Right forelimb (tissue), 1 donor: ENCODE data around the gene LY6G5C.

Experiments
- DNase-seq: peaks from one replicate; pipeline ENCODE4 v3.0.0-alpha.2; 2018

LY6G5C gene

DNA sequence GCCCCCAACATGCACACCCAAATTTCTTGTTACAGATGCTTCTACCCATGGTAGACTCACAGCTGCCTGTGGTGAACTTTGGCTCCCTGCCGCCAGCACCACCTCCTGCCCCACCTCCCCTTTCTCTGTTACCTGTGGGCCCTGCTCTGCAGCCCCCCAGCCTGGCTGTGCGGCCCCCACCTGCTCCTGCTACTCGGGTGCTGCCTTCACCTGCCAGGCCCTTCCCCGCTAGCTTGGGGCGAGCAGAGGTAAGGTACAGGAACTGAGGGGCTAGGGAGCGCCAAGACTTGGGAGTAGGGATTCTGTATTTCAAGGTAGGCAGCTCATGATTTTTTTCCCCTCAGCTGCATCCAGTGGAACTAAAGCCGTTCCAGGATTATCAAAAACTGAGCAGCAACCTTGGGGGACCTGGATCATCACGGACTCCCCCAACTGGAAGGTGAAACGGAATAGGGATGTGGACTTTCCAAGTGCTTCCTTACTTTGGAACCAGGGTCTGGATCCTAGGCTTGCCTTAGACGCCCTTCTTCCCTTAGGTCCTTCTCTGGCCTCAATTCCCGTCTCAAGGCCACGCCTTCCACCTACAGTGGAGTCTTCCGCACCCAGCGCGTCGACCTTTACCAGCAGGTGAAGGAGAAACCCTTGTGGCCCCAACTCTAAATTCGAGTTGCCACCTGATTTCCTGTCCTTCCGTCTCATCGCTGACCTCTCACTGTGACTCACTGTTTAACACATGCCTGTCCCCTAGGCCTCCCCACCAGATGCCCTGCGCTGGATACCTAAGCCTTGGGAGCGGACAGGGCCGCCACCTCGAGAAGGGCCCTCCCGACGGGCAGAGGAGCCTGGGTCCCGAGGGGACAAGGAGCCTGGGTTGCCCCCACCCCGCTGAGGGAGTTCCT, 43.9 kb downstream of the LY6G5C start:
- DNase-seq = no peak

DNA sequence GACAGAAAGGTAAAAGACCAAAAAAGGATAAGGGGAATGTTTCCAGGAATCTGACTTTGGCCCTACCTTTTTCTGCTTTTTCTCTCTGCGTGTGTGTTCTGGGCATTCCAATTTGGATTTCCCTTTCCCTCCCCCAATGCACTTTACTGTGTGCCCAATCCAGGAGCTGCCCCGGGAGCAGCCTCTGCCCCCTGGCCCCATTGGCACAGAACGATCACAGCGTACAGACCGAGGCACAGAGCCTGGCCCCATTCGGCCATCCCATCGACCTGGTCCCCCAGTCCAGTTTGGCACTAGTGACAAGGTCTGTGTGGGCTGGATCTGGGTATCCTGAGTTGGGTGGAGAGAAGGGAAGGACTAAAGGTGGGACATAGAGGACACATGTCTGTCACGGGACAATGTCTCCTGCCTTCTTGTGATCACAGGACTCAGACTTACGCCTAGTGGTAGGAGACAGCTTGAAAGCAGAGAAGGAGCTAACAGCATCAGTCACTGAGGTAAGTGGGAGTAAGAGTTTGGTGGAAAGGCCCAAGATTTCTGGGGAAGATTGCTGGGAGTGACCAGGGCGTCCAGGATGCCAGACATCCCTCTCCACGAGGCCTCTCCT, 45.8 kb downstream of the LY6G5C start:
- no peak for DNase-seq

DNA sequence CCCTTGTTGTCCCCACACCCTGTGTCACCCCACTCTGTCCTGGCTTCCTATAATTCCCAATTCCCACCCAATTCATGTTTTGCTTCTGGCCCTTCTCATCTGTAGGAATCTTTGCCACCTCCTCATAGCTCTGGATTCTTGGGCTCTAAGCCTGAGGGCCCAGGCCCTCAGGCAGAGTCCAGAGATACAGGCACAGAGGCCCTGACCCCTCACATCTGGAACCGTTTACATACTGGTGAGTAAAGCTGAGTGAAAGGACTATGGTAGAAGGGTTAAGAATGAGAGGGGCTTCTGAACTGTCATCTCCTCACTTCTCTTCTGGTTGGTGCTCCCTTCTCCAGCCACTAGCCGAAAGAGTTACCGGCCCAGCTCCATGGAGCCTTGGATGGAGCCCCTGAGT, 46.7 kb downstream of the LY6G5C start:
- no peak for DNase-seq

DNA sequence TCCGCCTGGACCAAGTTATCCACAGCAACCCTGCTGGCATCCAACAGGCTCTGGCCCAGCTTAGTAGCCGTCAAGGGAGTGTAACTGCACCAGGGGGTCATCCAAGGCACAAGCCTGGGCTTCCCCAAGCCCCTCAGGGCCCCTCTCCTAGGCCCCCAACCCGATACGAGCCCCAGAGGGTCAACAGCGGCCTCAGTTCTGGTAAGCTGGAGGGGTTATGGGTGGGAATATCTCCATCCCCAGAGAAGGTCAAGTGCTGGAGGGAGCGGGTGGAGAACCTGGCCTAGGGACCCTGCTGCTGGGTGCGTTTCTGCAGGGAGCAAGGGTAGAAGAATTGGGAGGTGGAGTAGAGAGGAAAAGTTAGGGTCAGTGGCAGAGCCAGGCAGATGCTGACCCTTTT, 47.4 kb downstream of the LY6G5C start:
- DNase-seq = no peak

DNA sequence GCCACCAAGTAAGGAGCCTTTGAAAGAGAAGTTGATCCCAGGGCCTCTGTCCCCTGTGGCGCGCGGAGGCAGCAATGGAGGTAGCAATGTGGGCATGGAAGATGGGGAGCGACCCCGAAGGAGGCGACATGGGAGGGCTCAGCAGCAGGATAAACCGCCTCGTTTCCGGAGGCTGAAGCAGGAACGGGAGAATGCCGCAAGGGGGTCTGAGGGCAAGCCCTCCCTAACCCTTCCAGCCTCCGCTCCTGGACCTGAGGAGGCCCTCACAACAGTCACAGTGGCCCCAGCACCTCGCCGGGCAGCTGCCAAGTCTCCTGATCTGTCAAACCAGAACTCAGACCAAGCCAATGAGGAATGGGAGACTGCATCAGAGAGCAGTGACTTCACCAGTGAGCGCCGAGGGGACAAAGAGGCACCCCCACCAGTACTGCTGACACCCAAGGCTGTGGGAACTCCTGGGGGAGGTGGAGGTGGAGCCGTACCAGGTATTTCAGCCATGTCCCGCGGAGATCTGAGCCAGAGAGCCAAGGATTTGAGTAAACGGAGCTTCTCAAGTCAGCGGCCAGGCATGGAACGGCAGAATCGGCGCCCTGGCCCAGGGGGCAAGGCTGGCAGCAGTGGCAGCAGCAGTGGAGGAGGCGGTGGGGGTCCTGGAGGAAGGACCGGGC, 48.5 kb downstream of the LY6G5C start:
- DNase-seq = no peak

DNA sequence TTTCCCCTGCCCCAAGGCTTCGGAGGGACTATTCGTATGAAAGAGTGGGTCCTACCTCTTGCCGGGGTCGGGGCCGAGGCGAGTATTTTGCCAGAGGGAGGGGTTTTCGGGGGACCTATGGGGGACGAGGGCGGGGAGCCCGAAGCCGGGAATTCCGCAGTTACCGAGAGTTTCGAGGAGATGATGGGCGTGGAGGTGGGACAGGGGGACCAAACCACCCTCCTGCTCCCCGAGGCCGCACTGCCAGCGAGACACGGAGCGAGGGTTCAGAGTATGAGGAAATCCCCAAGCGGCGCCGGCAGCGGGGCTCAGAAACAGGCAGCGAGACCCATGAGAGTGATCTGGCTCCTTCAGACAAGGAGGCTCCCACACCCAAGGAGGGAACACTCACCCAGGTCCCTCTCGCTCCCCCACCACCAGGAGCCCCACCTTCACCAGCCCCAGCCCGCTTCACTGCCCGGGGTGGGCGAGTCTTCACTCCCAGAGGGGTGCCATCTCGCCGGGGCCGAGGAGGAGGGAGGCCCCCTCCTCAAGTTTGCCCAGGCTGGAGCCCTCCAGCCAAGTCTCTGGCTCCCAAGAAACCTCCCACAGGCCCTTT, 49.1 kb downstream of the LY6G5C start:
- no peak for DNase-seq

DNA sequence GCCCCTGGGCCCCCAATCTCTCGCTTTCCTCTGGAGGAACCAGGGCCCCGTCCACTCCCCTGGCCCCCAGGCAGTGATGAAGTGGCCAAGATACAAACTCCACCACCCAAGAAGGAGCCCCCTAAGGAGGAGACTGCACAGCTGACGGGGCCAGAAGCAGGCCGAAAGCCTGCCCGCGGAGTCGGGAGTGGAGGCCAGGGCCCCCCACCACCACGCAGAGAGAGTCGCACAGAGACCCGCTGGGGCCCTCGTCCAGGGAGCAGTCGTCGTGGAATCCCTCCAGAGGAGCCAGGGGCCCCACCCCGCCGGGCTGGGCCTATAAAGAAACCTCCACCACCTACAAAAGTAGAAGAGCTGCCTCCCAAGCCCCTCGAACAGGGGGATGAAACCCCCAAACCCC, 49.7 kb downstream of the LY6G5C start:
- no peak for DNase-seq

DNA sequence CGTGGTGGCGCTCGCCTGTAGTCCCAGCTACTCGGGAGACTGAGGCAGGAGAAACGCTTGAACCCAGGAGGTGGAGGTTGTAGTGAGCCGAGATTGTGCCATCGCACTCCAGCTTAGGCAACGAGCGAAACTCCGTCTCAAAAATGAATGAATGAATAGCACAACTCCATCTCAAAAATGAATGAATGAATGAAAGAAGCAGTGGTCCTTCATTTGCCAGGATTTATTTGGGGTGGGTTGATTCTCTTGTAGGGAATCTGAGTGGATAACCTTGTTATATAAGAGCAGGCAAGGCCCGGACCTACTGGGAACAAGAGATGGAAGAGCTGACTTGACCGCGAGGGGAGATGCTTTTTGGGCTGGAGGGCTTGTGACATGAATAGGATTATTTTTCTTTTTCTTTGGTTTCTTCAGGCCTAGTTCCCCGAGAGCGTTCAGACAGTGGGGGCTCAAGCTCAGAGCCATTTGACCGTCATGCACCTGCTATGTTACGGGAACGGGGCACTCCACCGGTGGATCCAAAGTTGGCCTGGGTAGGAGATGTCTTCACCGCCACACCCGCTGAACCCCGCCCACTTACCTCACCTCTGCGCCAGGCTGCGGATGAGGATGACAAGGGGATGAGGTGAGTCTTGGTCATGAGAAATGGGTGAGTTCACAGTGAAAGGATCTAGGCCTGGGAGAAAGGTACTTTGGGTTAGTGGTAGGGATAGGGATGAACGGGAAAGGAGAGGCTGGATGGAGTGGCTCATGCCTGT, 50.5 kb downstream of the LY6G5C start:
- no peak for DNase-seq

DNA sequence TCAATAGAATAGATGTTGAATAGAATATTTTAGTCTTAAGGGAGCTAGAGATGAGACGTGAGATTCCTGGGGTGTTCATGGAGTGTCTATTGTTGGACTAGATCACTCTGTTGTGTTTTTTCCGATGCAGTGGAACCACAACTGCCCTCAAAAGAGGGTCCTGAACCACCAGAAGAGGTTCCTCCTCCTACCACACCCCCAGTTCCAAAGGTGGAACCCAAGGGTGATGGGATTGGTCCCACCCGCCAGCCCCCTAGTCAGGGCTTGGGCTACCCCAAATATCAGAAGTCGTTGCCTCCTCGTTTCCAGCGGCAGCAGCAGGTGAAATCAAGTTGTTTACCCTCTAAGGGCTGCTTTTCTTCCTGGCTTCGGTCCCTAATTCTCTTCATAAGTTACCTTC, 51.9 kb downstream of the LY6G5C start:
- no peak for DNase-seq

DNA sequence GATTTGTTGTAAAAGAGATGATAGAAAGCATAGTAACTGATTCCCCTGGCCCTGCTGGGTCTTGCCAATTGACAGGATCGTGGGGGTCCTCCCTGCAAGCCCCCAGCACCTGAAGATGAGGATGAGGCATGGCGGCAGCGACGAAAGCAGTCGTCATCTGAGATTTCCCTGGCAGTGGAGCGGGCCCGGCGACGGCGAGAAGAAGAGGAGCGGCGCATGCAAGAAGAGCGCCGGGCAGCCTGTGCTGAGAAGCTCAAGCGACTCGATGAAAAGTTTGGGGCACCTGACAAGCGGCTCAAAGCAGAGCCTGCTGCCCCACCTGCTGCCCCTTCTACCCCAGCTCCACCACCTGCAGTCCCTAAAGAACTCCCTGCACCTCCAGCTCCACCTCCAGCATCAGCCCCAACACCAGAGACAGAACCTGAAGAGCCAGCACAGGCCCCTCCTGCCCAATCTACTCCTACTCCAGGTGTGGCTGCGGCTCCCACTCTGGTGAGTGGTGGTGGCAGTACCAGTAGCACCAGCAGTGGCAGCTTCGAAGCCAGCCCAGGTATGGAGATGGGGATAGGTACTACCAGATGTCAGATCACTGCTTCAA, 53.1 kb downstream of the LY6G5C start:
- DNase-seq = no peak

DNA sequence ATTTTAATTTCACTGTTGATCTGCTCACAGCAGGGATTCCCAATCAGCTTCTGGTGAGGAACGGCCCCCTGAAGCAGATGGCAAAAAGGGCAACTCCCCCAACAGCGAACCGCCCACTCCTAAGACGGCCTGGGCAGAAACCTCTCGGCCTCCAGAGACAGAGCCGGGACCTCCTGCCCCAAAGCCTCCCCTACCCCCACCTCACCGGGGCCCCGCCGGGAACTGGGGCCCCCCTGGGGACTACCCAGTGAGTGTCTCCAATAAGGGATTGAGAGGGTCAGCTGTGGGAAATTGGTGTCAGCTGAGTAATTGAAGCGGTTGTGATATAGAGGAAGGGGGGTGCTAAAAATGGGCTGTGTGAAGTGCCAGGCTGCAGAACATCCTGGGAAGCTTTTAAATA, 53.9 kb downstream of the LY6G5C start:
- DNase-seq = no peak
